VCaP (cell line): ENCODE data around the gene ANKRD13B.
"Not testable (repeated sequence)": the region's sequence is repeated elsewhere in the genome, so short reads cannot be mapped to it uniquely, and the experiment has no call there.

Experiments
- H3K27ac ChIP-seq: fragments of 450-650 bp; 2 replicates; pipeline ENCODE4 v1.5.1; 2017
- CTCF ChIP-seq: fragments of 450-650 bp; conservative IDR thresholded peaks from 2 replicates; pipeline ENCODE4 v1.5.1; 2017; ENCODE audit warnings: mild to moderate bottlenecking, moderate library complexity

Gene ANKRD13B

GRCh38 chr17:29557739-29558116 is 35.2 kb upstream of the ANKRD13B start:
- no peak overlapping the region for H3K27ac ChIP-seq
- no peak for TF ChIP-seq CTCF

DNA sequence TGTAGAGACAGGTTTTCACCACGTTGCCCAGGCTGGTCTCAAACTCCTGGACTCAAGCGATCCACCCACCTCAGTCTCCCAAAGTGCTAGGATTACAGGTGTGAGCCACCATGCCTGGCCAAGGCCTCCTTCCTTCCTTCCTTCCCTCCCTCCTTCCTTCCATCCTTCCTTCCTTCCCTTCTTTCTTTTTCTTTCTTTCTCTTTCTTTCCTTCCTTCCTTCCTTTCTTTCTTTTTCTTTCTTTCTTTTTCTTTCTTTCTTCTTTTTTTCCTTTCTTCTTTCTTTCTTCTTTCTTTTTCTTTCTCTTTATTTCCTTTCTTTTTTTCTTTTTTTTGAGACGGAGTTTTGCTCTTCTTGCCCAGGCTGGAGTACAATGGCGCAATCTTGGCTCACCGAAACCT is 34.8 kb upstream of the ANKRD13B start:
- H3K27ac ChIP-seq: not testable (repeated sequence)

DNA sequence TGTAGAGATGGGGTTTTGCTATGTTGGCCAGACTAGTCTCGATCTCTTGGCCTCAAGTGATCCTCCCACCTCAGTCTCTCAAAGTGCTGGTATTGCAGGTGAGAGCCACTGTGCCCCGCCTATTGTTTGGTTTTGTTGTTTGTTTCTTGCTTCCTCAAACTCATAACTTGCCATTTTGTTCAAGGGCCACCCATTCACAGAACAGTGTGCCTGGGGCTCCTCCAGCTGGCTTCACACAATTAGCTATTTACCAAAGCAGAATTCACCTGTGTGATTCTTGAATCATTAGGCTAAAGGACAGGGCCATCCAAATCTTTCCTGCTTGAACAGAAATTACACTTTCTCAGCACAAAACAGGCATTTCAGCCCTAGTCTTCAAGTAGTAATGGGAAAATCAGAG is 33.3 kb upstream of the ANKRD13B start:
- no peak for TF ChIP-seq CTCF
- no peak overlapping the region for H3K27ac ChIP-seq

GRCh38 chr17:29560316-29560715 is 32.6 kb upstream of the ANKRD13B start:
- H3K27ac ChIP-seq: no peak overlapping the region
- TF ChIP-seq CTCF: no peak

- H3K27ac ChIP-seq: no peak overlapping the region
Measured at GRCh38 chr17:29561554-29562517, 31.1 kb upstream of the ANKRD13B start.

DNA sequence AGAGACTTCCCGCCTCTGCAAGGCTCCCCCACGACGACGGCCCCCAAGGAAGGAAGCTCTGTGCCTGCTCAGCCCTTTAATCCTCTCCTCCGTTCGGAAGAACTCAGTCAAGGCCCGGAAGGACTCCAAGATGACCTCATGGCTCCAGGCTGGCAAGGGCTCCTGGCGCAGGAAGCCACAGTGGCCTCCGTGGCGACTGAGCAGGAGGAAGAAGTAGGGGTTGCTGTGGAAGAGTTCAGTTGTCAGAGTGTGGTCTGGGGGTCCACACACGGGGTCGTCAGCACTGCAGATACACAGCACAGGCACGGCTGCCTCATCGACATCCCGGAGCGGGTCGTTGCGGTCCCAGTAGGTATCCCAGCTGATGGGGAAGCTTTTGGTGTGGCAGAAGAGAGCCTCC is 30.3 kb upstream of the ANKRD13B start:
- H3K27ac ChIP-seq: no peak overlapping the region
- TF ChIP-seq CTCF: no peak

More at GRCh38 chr17:29561554-29562517, 31.1 kb upstream of the ANKRD13B start:
- no peak for TF ChIP-seq CTCF

DNA sequence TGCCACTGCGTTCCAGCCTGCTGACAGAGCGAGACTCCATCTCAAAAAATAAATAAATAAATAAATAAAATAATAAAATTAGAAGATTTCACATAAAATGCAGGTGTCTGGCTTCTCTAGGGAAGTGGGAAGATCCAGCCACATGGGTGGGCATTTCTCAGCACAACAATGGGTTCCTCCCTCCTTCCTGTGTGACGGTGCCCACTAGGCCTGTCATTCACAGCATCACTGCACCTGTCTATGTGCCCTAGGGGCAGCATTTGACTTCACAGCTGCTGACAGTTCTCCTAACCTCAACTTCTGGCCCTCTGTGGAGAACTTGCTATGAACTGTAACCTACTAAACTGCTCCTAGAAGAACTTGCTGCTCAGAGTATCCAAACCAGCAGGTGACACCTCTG is 29.1 kb upstream of the ANKRD13B start:
- TF ChIP-seq CTCF: no peak
- no peak overlapping the region for H3K27ac ChIP-seq
